Vagina (tissue), 2 donors: ENCODE data around the gene LACC1. TPM values are rescaled to one million over a fixed set of nuclear protein-coding genes. Genes with fewer than 3 reads are reported as not detected.

ENCODE experiments used
- DNase-seq, 2 donors: peaks; one replicate each; pipeline ENCODE4 v3.0.0-alpha.2; 2017; ENCODE audit errors: extremely low spot score in 2 of 2
- H3K27ac ChIP-seq: fragments of 200-600 bp; sonication (generic); one replicate; pipeline ENCODE4 v1.5.1; 2019
- H3K27me3 ChIP-seq: fragments of 200-600 bp; sonication (generic); one replicate; pipeline ENCODE4 v1.5.1; 2019
- H3K36me3 ChIP-seq, 2 donors: fragments of 200-600 bp; sonication (generic); one replicate each; pipeline ENCODE4 v1.5.1; 2017 to 2019
- H3K4me1 ChIP-seq: fragments of 200-600 bp; sonication (generic); one replicate; pipeline ENCODE4 v1.5.1; 2019
- H3K4me3 ChIP-seq, 2 donors: fragments of 200-600 bp; sonication (generic); 1 replicate in 1 of 2; 2 replicates in 1 of 2; pipeline ENCODE4 v1.5.1; 2016 to 2019
- H3K9me3 ChIP-seq: fragments of 200-600 bp; sonication (generic); one replicate; pipeline ENCODE4 v1.5.1; 2019
- POLR2A ChIP-seq, 2 donors: fragments of 450-650 bp; IDR thresholded peaks; one replicate each; pipeline ENCODE4 v1.6.1; 2017; ENCODE audit warnings: antibody characterized with exemption in 2 of 2, mild to moderate bottlenecking in 2 of 2, moderate library complexity in 2 of 2
- POLR2AphosphoS5 ChIP-seq, 2 donors: sonication (generic); formaldehyde crosslinking; IDR thresholded peaks; one replicate each; pipeline ENCODE4 v1.9.0; 2017; ENCODE audit warnings: antibody characterized with exemption in 2 of 2, mild to moderate bottlenecking in 2 of 2, low read depth in 1 of 2; ENCODE audit not compliant: insufficient read depth in 1 of 2
- intact Hi-C: fragments of 100-400 bp; cut with DNase I; formaldehyde crosslinking; loops from one replicate; pipeline ENCODE4 v1.15.1; 2023
- total RNA-seq: library from RNA; depleted of rRNA; stranded (reverse); fragments of >200 nt; gene quantifications from one replicate; pipeline ENCODE4 v1.2.3, GENCODE V29; 2016
- TF ChIP-seq, protein P1 (sequence below), 3 experiments: fragments of 450-650 bp in 2 of 3; fragments of 200-600 bp in 1 of 3; sonication (generic) in 1 of 3; IDR thresholded peaks; one replicate each; pipeline ENCODE4 v1.5.1; 2017 to 2019; ENCODE audit warnings: antibody characterized with exemption in 3 of 3, mild to moderate bottlenecking in 2 of 3, moderate library complexity in 2 of 3

Gene LACC1
- total RNA-seq: 2.9 TPM

- Histone ChIP-seq H3K4me1 (peaks cover 23% of the 10 kb centered on the region), H3K9me3 (no peaks in the 10 kb centered on the region), H3K27ac (peak within 1 kb of the TSS; percentile 94), H3K36me3 (no peaks in the 10 kb centered on the region), H3K27me3 (no peaks in the 10 kb centered on the region), H3K4me3 (peak within 1 kb of the TSS; percentile 85 to 86)
- DNase-seq: no peak
- intact Hi-C loops: no loop called here
- no peak for TF ChIP-seq POLR2AphosphoS5 (IDR thresholded peaks at IDR 0.05; ENCODE audit: insufficient read depth in 1 of 2, low read depth in 1 of 2)
- TF ChIP-seq, protein P1, sequence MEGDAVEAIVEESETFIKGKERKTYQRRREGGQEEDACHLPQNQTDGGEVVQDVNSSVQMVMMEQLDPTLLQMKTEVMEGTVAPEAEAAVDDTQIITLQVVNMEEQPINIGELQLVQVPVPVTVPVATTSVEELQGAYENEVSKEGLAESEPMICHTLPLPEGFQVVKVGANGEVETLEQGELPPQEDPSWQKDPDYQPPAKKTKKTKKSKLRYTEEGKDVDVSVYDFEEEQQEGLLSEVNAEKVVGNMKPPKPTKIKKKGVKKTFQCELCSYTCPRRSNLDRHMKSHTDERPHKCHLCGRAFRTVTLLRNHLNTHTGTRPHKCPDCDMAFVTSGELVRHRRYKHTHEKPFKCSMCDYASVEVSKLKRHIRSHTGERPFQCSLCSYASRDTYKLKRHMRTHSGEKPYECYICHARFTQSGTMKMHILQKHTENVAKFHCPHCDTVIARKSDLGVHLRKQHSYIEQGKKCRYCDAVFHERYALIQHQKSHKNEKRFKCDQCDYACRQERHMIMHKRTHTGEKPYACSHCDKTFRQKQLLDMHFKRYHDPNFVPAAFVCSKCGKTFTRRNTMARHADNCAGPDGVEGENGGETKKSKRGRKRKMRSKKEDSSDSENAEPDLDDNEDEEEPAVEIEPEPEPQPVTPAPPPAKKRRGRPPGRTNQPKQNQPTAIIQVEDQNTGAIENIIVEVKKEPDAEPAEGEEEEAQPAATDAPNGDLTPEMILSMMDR (IDR thresholded peaks at IDR 0.05): no peak
- TF ChIP-seq POLR2A (IDR thresholded peaks at IDR 0.05): no peak
Observed at GRCh38 chr13:43879755-43880181, at the start of gene LACC1. Gene LACC1 (plus strand): TSS chr13:43879904. CDS start chr13:43880986, 1,082 bp downstream.

DNA sequence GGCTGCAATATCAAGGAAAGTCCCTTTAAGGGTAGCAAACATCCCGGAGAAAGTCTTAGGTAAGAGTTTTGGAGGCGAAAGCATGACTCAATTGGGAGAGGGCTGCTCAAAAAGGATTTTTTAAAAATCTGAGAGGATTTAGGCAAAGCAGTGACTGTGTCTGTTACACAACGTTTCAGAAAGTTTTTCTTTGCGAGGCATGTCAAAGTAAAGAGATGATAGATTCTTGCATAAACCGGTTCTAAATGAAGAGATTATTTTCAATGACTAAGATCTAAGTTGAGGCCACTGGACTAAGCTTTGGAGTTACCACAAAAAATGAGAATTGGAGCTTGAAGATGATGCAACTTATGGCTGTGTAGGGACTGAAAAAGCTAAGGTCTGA is 49.2 kb upstream of the LACC1 start:
- TF ChIP-seq, protein P1 (IDR thresholded peaks at IDR 0.05): no peak
- TF ChIP-seq POLR2AphosphoS5 (IDR thresholded peaks at IDR 0.05; ENCODE audit: insufficient read depth in 1 of 2, low read depth in 1 of 2) (no peak), POLR2A (IDR thresholded peaks at IDR 0.05) (no peak)
- Histone ChIP-seq H3K4me3 (no peak overlapping the region), H3K36me3 (no peaks in the 10 kb centered on the region), H3K4me1 (no peaks in the 10 kb centered on the region), H3K27me3 (no peaks in the 10 kb centered on the region), H3K27ac (no peak overlapping the region), H3K9me3 (no peaks in the 10 kb centered on the region)
- DNase-seq: no peak
- intact Hi-C loops: no loop called here

GRCh38 chr13:43831088-43831487 is 48.6 kb upstream of the LACC1 start:
- no peak for DNase-seq
- TF ChIP-seq POLR2AphosphoS5 (IDR thresholded peaks at IDR 0.05; ENCODE audit: insufficient read depth in 1 of 2, low read depth in 1 of 2) (no peak), POLR2A (IDR thresholded peaks at IDR 0.05) (no peak)
- TF ChIP-seq, protein P1 (IDR thresholded peaks at IDR 0.05): no peak
- Histone ChIP-seq H3K27ac (no peak overlapping the region), H3K27me3 (no peaks in the 10 kb centered on the region), H3K4me1 (no peaks in the 10 kb centered on the region), H3K9me3 (no peaks in the 10 kb centered on the region), H3K4me3 (no peak overlapping the region), H3K36me3 (no peaks in the 10 kb centered on the region)
- intact Hi-C loops: no loop called here

- H3K4me3 ChIP-seq: no peak overlapping the region
- no peak overlapping the region for H3K27ac ChIP-seq
- intact Hi-C loops: no loop called here
- H3K4me1 ChIP-seq: no peaks in the 10 kb centered on the region
- no peaks in the 10 kb centered on the region for H3K9me3 ChIP-seq
- H3K36me3 ChIP-seq: no peaks in the 10 kb centered on the region
- no peaks in the 10 kb centered on the region for H3K27me3 ChIP-seq
- TF ChIP-seq POLR2A (IDR thresholded peaks at IDR 0.05) (no peak), POLR2AphosphoS5 (IDR thresholded peaks at IDR 0.05; ENCODE audit: insufficient read depth in 1 of 2, low read depth in 1 of 2) (no peak)
- TF ChIP-seq, protein P1 (IDR thresholded peaks at IDR 0.05): no peak
- DNase-seq: no peak
Observed at GRCh38 chr13:43835701-43836100, 44.0 kb upstream of the LACC1 start.

- Histone ChIP-seq H3K4me1 (no peaks in the 10 kb centered on the region), H3K27me3 (no peaks in the 10 kb centered on the region), H3K36me3 (no peaks in the 10 kb centered on the region), H3K27ac (no peak overlapping the region), H3K4me3 (no peak overlapping the region), H3K9me3 (no peaks in the 10 kb centered on the region)
- intact Hi-C loops: no loop called here
- TF ChIP-seq POLR2A (IDR thresholded peaks at IDR 0.05) (no peak), POLR2AphosphoS5 (IDR thresholded peaks at IDR 0.05; ENCODE audit: insufficient read depth in 1 of 2, low read depth in 1 of 2) (no peak)
- TF ChIP-seq, protein P1 (IDR thresholded peaks at IDR 0.05): no peak
- no peak for DNase-seq
Observed at GRCh38 chr13:43838909-43839308, 40.8 kb upstream of the LACC1 start.
